IMR-90 (cell line): ENCODE results near the gene TOM1L1.

ENCODE experiments used
- BHLHE40 ChIP-seq: fragments of 150-350 bp; IDR thresholded peaks from 2 replicates; pipeline ENCODE4 v1.6.1; 2016; ENCODE audit warnings: mild to moderate bottlenecking, low read depth, low read length
- CHD1 ChIP-seq: IDR thresholded peaks from 2 replicates; pipeline ENCODE4 v1.6.1; 2012; ENCODE audit warnings: low read depth, low read length, improper control_type of control experiment
- FOS ChIP-seq: fragments of 150-350 bp; IDR thresholded peaks from 2 replicates; pipeline ENCODE4 v1.6.1; 2016; ENCODE audit warnings: low read depth, low read length
- MAFK ChIP-seq: IDR thresholded peaks from 2 replicates; pipeline ENCODE4 v1.6.1; 2012; ENCODE audit warnings: low read depth, low read length, improper control_type of control experiment
- MXI1 ChIP-seq: IDR thresholded peaks from 2 replicates; pipeline ENCODE4 v1.6.1; 2012; ENCODE audit warnings: low read depth, mild to moderate bottlenecking, low read length, moderate library complexity, borderline replicate concordance
- NFE2L2 ChIP-seq: fragments of 150-350 bp; IDR thresholded peaks from 2 replicates; pipeline ENCODE4 v1.6.1; 2016; ENCODE audit warnings: low read depth, mild to moderate bottlenecking, low read length
- POLR2A ChIP-seq: IDR thresholded peaks from 2 replicates; pipeline ENCODE4 v1.6.1; 2012; ENCODE audit warnings: mild to moderate bottlenecking, low read depth, low read length
- RAD21 ChIP-seq: IDR thresholded peaks from 2 replicates; pipeline ENCODE4 v1.6.1; 2012; ENCODE audit warnings: low read length, improper control_type of control experiment
- RCOR1 ChIP-seq: IDR thresholded peaks from 2 replicates; pipeline ENCODE4 v1.6.1; 2012; ENCODE audit warnings: mild to moderate bottlenecking, low read length, improper control_type of control experiment; ENCODE audit not compliant: insufficient replicate concordance
- RFX5 ChIP-seq: IDR thresholded peaks from 2 replicates; pipeline ENCODE4 v1.8.0; 2012; ENCODE audit warnings: low read depth, mild to moderate bottlenecking, low read length, moderate library complexity
- TF ChIP-seq, protein P1 (sequence below): conservative IDR thresholded peaks from 2 replicates; pipeline ENCODE4 v1.5.1; 2012; ENCODE audit warnings: mild to moderate bottlenecking, low read depth, low read length, improper control_type of control experiment
- TF ChIP-seq, protein P2 (sequence below): fragments of 150-350 bp; IDR thresholded peaks from 2 replicates; pipeline ENCODE4 v1.6.1; 2017; ENCODE audit warnings: mild to moderate bottlenecking, antibody characterized with exemption, low read length, low read depth

GRCh38 chr17:54967621-54968261 is 67.1 kb downstream of the TOM1L1 start:
- TF ChIP-seq POLR2A (no peak), MXI1 (peak; percentile 39; the same call in 1 of the 2 replicates), RFX5 (no peak), NFE2L2 (no peak), RAD21 (no peak), BHLHE40 (no peak), CHD1 (no peak), MAFK (no peak), FOS (no peak), RCOR1 (no peak)
- TF ChIP-seq, protein P1, sequence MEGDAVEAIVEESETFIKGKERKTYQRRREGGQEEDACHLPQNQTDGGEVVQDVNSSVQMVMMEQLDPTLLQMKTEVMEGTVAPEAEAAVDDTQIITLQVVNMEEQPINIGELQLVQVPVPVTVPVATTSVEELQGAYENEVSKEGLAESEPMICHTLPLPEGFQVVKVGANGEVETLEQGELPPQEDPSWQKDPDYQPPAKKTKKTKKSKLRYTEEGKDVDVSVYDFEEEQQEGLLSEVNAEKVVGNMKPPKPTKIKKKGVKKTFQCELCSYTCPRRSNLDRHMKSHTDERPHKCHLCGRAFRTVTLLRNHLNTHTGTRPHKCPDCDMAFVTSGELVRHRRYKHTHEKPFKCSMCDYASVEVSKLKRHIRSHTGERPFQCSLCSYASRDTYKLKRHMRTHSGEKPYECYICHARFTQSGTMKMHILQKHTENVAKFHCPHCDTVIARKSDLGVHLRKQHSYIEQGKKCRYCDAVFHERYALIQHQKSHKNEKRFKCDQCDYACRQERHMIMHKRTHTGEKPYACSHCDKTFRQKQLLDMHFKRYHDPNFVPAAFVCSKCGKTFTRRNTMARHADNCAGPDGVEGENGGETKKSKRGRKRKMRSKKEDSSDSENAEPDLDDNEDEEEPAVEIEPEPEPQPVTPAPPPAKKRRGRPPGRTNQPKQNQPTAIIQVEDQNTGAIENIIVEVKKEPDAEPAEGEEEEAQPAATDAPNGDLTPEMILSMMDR: peak; percentile 28; the same call in 1 of the 2 replicates
- TF ChIP-seq, protein P2, sequence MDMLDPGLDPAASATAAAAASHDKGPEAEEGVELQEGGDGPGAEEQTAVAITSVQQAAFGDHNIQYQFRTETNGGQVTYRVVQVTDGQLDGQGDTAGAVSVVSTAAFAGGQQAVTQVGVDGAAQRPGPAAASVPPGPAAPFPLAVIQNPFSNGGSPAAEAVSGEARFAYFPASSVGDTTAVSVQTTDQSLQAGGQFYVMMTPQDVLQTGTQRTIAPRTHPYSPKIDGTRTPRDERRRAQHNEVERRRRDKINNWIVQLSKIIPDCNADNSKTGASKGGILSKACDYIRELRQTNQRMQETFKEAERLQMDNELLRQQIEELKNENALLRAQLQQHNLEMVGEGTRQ: no peak
